SU-DHL-6 (cell line): ENCODE results near the gene TLR10.

ENCODE experiments used
- CTCF ChIP-seq: fragments of 200-600 bp; sonication (generic); IDR thresholded peaks from one replicate; pipeline ENCODE4 v1.5.1; 2017; ENCODE audit warnings: antibody characterized with exemption, mild to moderate bottlenecking, low read length, moderate library complexity; ENCODE audit not compliant: insufficient read depth, poor library complexity, severe bottlenecking
- EZH2phosphoT487 ChIP-seq: fragments of 200-600 bp; sonication (generic), shearing (Covaris generic); conservative IDR thresholded peaks from 2 replicates; pipeline ENCODE4 v1.6.1; 2018; ENCODE audit warnings: mild to moderate bottlenecking, antibody characterized with exemption, low read length, moderate library complexity, mixed read lengths

GRCh38 chr4:38821739-38822138, 38.9 kb upstream of the TLR10 start:
- TF ChIP-seq CTCF, result no peak
- no peak for TF ChIP-seq EZH2phosphoT487
